SKM-1 treated with dmso at 0.1 percent for 144 hours (cell line): Measurements from ENCODE around the gene PTPRE.

Experiments used
- DNase-seq: peaks from one replicate; lab custom pipeline; 2025; ENCODE audit not compliant: unreplicated experiment; lab: John Stamatoyannopoulos, UW

The PTPRE gene

DNA sequence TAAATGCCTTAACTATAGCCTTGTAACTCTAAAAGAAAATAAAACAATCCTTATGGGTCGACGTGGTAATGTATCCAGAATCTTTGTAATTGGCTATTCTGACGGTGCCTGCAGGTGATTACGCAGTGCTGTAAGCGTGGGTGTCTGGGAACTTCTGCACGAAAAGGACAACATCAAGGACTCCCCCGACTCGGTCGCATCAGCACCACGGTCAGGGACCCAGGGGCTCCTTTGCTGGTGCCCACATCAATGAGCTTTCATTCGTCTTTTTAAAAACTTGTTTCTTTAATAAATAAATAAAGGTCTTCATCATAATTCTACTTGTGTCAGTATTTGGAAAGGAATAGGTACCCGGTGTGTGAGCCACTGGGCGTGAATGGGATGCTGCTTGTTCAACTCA, 206.1 kb downstream of the PTPRE start:
- no peak for DNase-seq

DNA sequence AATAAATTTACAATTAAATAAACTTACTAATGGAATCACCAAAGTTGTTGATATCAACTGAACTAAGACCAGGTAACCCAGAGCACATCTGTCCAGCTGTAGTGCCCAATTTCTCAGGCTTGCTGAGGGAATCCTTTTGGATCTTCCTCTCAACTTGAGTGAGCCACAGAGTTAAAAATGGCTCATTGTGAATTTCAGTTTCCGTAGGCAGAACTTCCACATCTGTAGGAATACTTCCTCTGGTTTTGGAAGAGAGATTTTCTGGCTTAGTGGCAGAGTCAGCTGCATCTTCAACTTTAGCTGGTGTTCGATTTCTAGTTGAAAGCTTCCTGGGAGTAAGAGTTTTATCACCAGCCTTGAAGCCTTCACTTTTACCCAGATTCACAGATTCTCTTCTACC, 208.0 kb downstream of the PTPRE start:
- no peak for DNase-seq

DNA sequence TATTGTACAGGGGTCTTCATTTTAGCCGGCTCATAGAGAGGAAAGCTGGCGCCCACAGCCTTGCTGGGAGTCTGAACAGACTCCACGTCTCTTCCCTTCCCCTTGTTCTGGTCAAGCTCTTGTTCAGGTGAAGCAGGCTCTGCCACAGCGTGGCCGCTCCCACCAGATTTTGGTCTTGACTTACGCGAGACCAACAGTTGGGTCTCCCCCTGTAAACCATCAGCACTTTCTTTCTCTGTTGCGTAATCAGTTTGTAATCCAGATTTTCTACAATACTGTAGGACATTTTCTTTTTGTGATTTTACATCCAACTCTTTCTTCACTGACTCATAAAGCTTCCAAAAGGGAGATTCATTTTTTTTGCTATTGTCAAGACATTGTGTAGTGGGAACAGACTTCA, 208.5 kb downstream of the PTPRE start:
- no peak for DNase-seq

DNA sequence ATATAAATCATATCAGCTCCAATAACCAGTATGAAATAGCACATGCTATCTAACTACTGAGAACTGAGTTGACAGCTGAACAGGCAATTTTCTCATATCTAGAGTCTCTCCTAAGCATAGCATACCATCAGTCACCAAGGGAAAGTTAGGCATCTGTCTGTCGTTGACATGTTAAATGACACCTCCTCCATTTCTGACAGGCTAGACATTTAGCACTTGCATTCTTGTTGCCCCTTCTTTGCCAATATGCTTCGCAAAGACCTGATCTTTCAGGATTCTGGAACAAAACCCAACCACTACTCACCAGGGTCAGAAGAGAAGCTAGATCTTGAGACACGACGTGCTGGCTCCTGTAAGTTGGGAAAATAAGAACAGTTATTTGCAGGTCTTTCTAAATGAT, 209.3 kb downstream of the PTPRE start:
- no peak for DNase-seq

DNA sequence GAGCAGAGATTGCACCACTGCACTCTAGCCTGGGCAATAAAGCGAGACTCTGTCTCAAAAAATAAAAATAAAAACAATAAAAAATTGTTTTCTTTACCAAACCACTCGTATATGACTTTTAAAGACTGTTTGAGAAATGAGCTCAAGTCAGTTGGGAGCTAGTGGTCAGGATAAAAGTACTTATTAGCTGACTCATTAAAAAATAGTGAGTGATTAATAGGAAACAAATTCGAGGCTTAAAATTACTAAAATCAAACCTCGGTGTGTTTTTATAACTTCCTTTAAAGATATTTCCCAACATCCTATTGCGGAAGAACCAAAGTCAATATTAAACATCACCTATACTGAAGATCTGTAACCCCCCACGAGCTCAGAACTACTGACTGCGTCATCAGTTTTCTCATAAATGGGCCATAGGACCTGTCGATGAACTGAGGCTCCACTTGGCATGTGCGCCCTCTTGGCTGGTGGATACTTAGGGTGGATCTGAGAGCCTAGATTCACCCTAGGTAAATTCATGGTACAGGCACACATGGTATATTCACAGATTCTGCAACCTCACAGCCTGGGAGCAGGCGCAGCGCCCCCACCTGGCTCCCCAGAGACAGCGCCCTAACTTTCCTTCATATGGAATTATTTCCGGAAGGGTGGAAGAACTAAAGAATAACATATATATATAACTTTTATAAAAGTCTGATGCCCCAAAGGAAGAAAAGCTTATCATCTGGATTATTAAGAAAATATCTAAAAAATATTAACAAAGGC, 210.1 kb downstream of the PTPRE start:
- no peak for DNase-seq

DNA sequence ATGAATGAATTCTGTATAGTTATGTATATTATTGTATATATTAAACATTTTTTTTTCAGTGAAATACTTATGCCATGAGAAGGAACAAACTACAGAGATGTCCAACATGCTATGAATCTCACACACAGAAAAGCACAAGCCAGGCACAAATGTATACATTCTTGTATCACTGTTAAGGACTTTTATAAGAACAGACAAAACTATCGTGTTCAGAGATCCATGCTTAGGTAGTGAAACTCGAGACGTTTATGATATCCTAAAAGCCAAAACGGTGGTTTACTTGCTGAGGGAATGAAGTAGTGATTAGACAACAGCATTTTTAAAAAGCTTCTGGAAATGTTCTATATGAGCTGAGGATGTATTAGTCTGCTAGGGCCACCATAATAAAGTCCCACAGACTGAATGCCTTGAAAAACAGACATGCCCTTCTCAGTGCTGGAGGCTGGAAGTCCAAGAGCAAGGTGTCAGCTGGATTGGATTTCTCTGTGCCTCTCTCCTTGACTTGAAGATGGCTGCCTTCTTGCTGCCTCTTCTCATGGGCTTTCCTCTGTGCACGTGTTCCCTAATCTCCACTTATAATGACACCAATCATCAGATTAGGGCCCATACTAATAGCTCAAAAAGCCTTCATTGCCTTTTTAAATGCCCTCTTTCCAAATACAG, 215.0 kb downstream of the PTPRE start:
- no peak for DNase-seq

DNA sequence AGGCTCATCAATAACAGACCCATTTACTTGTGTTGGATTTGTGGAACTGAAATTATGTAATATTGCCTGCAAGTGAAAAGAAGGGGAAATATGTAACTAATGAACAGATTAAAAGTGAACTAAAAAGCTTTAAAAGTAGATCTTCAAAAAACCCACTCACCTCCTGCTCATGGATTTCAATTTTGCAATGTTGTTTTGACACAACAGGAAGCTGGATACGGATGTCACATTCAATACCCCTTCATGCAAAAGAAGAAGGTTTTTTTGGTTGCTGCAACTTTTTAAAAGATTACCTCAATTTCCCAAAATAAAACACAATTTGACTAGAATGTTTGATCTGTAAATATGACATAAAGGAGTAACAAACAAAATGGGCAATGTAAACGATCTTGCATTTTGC, 216.0 kb downstream of the PTPRE start:
- no peak for DNase-seq

DNA sequence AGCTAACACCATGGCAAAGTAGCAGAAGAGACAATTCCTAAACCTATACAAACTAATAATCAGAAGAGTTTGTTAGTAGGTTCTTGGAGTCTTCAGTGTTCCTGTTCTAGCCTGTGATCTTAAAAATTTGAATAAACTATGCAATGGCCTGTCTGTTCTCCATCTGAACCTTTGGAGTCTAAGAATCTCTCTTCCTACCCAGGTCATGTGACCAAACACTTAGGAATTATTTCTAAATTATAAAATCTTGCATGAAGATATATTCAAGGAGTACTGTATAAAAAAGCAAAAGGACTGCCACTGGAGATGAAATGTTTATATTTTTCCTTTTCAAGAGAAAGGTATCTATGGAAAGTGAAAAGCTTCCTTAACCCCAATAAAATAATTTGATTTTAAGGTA, 216.9 kb downstream of the PTPRE start:
- no peak for DNase-seq

DNA sequence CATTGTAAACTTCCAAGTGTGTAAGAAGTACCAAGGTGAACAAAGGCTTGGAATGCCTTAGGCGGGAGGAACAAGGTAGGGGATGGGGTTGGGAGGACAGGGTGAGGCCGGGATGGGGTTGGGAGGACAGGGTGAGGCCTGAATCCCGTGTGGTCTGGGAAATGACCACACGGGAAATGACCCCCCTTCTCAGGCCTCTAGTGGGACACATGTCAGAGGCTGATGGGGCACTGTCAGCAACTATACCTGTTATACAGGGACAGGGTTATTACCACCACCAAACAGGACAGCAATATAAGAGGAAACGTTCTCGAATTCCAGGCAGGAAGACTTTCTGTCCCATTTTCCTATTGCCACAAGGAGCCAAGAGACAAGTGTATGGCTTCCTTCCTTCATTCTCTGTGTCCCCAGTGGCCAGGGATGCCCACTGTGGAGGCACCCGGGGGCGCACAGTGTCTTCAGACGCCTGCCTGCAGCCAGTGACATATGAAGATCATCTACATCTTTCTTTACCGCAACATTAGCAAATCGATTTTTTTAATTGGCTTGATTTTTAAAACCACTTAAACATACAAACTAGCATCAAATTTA, 218.0 kb downstream of the PTPRE start:
- no peak for DNase-seq

DNA sequence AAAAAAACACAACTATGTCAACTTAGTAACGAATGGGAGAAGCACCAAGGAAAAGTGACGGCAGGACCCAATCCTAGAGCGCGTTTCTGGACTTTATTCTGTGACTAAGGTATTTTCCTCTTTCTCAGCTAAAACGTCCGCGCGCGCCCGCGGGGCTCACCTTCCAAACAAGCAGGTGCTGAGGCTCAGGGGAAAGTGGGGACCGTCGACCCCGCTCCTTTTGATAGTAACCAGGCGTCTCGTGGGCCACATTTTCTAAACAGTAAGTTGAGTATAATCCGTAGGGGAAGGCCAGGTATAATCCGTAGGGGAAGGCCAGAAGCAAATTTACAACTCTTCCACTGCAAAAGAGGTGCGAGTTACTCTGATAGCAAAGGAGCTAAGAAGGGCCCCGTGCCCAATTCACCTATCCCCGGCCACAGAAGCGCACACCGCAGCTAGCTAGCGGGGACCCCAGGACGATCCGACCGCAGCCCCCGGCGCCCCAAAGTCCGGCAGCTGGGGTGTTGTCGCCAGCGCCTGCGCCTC, 218.6 kb downstream of the PTPRE start:
- no peak for DNase-seq

DNA sequence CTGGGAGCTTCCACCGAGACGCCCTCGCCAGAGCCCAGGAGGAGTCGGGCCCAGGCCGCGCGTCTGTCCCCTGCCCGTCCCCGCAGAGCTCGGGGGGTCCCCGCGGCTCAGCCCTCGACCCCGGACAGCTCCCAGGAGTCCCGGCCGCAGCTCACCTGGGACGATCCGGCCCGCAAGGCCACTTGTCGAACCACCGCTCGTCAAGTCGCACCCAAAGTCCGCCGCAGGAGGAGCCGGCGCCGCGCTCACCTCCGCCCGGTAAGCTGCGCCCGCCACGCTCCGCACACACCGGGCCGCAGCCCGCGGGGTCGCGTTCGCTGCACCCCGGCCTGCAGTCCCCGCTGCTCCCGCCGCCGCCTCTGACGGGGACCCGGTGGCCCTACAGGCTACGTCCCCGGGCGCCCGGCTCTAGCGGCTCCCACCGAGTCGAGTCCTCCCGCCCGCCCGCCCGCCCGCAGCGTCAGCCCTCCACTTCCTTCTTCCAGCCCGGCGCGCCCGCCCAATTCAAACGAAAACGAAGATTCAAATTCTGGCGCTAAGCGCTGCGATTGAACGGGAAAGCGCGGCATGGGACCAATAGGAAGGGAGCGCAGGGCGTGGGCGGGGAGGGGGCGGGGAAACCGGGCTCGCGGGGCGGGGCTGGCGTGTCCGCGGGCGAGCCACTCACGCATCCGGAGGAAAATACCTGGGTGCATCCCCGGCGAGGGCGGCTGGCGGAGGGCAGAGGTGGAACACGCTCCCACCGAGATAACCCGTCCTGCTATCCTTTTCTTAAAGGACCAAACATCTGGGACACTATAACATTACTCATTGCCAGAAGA, 219.3 kb downstream of the PTPRE start, which contains the start of gene MKI67:
TSS of gene MKI67 (minus strand) at position 480 of the 821 bp plus-strand sequence. CDS start 756 bp downstream, outside the sequence.
- peak; percentile 92 for DNase-seq

DNA sequence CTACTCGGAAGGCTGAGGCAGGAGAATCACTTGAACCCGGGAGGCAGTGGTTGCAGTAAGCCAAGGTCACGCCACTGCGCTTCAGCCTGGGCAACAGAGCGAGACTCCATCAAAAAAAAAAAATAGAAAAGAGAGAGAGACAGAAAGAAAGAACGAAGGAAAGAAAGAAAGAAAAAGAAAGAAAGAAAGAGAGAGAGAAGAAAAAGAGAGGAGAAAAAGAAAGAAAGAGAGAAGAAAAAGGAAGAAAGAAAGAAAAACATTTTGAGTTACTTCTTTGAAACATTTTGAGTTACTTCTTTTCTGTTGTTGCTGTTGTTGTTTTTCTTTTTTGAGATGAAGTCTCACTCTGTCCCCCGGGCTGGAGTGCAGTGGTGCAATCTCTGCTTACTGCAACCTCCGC, 221.7 kb downstream of the PTPRE start:
- DNase-seq = no peak

DNA sequence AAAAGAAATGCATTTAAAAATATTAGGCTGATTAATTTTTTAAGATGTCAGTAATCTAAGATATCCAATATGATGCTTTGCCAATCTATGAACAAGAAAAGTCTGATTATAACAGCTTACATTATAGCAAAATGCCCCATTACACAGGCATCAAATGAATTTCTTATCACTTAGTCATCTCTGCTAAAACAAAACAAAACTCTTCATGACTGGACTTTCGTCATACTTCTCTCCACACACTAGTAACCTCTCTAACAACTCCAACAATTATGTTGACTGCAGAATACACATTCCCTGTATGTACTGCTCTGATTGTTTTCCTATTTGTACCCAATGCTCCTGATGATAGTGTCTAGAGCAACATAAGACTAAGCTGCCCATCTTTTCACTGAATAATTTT, 223.1 kb downstream of the PTPRE start:
- DNase-seq = no peak
